Neural cell (in vitro differentiated cells): ENCODE results near the gene CCDC30. TPM values are rescaled to one million over a fixed set of nuclear protein-coding genes. Genes with fewer than 3 reads are reported as not detected.

ENCODE experiments used
- H2AFZ ChIP-seq: fragments of 200-600, 300-800 bp; sonication (generic), shearing (Covaris generic); 2 replicates; pipeline ENCODE4 v1.6.0; 2014; ENCODE audit warnings: low read depth, mild to moderate bottlenecking, antibody characterized with exemption, low read length, moderate library complexity
- H3F3A ChIP-seq: fragments of 200-600 bp; shearing (Covaris generic); 2 replicates; pipeline ENCODE4 v1.6.1; 2016; ENCODE audit warnings: mild to moderate bottlenecking, moderate library complexity, mixed read lengths, antibody characterized with exemption, low read length; ENCODE audit not compliant: insufficient read depth, poor library complexity, severe bottlenecking
- H3K27ac ChIP-seq: fragments of 200-600, 300-800 bp; sonication (generic), shearing (Covaris generic); 2 replicates; pipeline ENCODE4 v1.5.1; 2014; ENCODE audit warnings: mild to moderate bottlenecking, low read length, moderate library complexity
- H3K27me3 ChIP-seq: fragments of 300-800, 200-600 bp; sonication (generic), shearing (Covaris generic); 2 replicates; pipeline ENCODE4 v1.6.0; 2014; ENCODE audit warnings: mild to moderate bottlenecking, low read depth, low read length, moderate library complexity; ENCODE audit not compliant: insufficient read depth
- H3K36me3 ChIP-seq: fragments of 300-800, 200-600 bp; sonication (generic), shearing (Covaris generic); 2 replicates; pipeline ENCODE4 v1.5.1; 2014; ENCODE audit warnings: mild to moderate bottlenecking, antibody characterized with exemption, low read length, moderate library complexity; ENCODE audit not compliant: insufficient read depth
- H3K4me2 ChIP-seq: fragments of 300-800, 200-600 bp; sonication (generic), shearing (Covaris generic); 2 replicates; pipeline ENCODE4 v1.6.0; 2014; ENCODE audit warnings: mild to moderate bottlenecking, low read length
- H3K4me3 ChIP-seq: fragments of 300-800, 200-600 bp; sonication (generic), shearing (Covaris generic); 2 replicates; pipeline ENCODE4 v1.5.1; 2014; ENCODE audit warnings: mild to moderate bottlenecking, low read length, moderate library complexity
- H3K79me2 ChIP-seq: fragments of 200-600 bp; shearing (Covaris generic); replicated peaks from 2 replicates; pipeline ENCODE4 v1.6.0; 2014; ENCODE audit warnings: mild to moderate bottlenecking, low read length, moderate library complexity; ENCODE audit not compliant: insufficient read depth
- H3K9ac ChIP-seq: fragments of 300-800, 200-600 bp; sonication (generic), shearing (Covaris generic); 2 replicates; pipeline ENCODE4 v1.6.1; 2016; ENCODE audit warnings: mild to moderate bottlenecking, low read length, mixed read lengths
- H3K9me2 ChIP-seq: fragments of 200-600 bp; shearing (Covaris generic); 2 replicates; pipeline ENCODE4 v1.6.1; 2016; ENCODE audit warnings: mild to moderate bottlenecking, low read length, mixed read lengths; ENCODE audit not compliant: insufficient read depth
- H3K9me3 ChIP-seq: fragments of 200-600, 300-800 bp; sonication (generic), shearing (Covaris generic); 2 replicates; pipeline ENCODE4 v1.6.1; 2016; ENCODE audit warnings: mild to moderate bottlenecking, mixed run types, low read length, moderate library complexity, mixed read lengths
- H4K20me1 ChIP-seq: fragments of 200-600 bp; shearing (Covaris generic); 2 replicates; pipeline ENCODE4 v1.6.1; 2016; ENCODE audit warnings: mild to moderate bottlenecking, mixed run types; ENCODE audit not compliant: insufficient read depth
- CTCF ChIP-seq: fragments of 450-650 bp; IDR thresholded peaks from 2 replicates; pipeline ENCODE4 v1.5.1; 2014; ENCODE audit warnings: antibody characterized with exemption, mild to moderate bottlenecking, moderate library complexity; ENCODE audit not compliant: poor library complexity, severe bottlenecking
- EP300 ChIP-seq: fragments of 450-650 bp; conservative IDR thresholded peaks from 2 replicates; pipeline ENCODE4 v1.6.1; 2014; ENCODE audit warnings: antibody characterized with exemption, mild to moderate bottlenecking, moderate library complexity; ENCODE audit not compliant: poor library complexity, severe bottlenecking
- EZH2 ChIP-seq: fragments of 200-600, 300-800 bp; shearing (Covaris generic), sonication (generic); IDR thresholded peaks from 2 replicates; pipeline ENCODE4 v1.6.1; 2014; ENCODE audit warnings: antibody characterized with exemption, low read length, borderline replicate concordance, mild to moderate bottlenecking; ENCODE audit not compliant: insufficient read depth, poor library complexity, severe bottlenecking
- MXI1 ChIP-seq: fragments of 450-650 bp; conservative IDR thresholded peaks from 2 replicates; pipeline ENCODE4 v1.6.1; 2014; ENCODE audit warnings: antibody characterized with exemption, mild to moderate bottlenecking; ENCODE audit not compliant: poor library complexity, severe bottlenecking
- POLR2AphosphoS5 ChIP-seq: IDR thresholded peaks from 2 replicates; pipeline ENCODE4 v1.6.1; 2012
- RAD21 ChIP-seq: fragments of 450-650 bp; conservative IDR thresholded peaks from 2 replicates; pipeline ENCODE4 v1.6.1; 2014; ENCODE audit warnings: antibody characterized with exemption, mild to moderate bottlenecking, moderate library complexity
- REST ChIP-seq: IDR thresholded peaks from 2 replicates; pipeline ENCODE4 v1.6.1; 2012; ENCODE audit warnings: borderline replicate concordance
- SMC3 ChIP-seq: fragments of 450-650 bp; conservative IDR thresholded peaks from 2 replicates; pipeline ENCODE4 v1.6.1; 2014; ENCODE audit warnings: antibody characterized with exemption, mild to moderate bottlenecking, moderate library complexity; ENCODE audit not compliant: poor library complexity
- TAF1 ChIP-seq: IDR thresholded peaks from 2 replicates; pipeline ENCODE4 v1.6.1; 2012; ENCODE audit warnings: low read depth
- polyA plus RNA-seq: library from polyadenylated mRNA; depleted of rRNA; stranded (reverse); fragments of >200 nt; gene quantifications from 2 replicates; pipeline ENCODE4 v1.2.3, GENCODE V29; 2014

The CCDC30 gene
- polyA plus RNA-seq, 1 donor from 2014 or later, result 13.2 TPM

GRCh38 chr1:42453386-42453785, 9.7 kb upstream of the CCDC30 start:
- no peaks in the 10 kb centered on the region for H3K36me3 ChIP-seq
- no peaks in the 10 kb centered on the region for H4K20me1 ChIP-seq
- H3K79me2 ChIP-seq, result peaks cover 4% of the 10 kb centered on the region
- no peak overlapping the region for H2AFZ ChIP-seq
- TF ChIP-seq RAD21 (no peak), REST (no peak), EZH2 (no peak)
- H3F3A ChIP-seq, result no peaks in the 10 kb centered on the region
- no peaks in the 10 kb centered on the region for H3K27me3 ChIP-seq
- no peak overlapping the region for H3K9ac ChIP-seq
- H3K4me3 ChIP-seq, result no peak overlapping the region
- H3K9me2 ChIP-seq, result no peaks in the 10 kb centered on the region
- H3K9me3 ChIP-seq, result no peaks in the 10 kb centered on the region
- no peak overlapping the region for H3K4me2 ChIP-seq
- no peak overlapping the region for H3K27ac ChIP-seq

GRCh38 chr1:42454403-42454802, 8.7 kb upstream of the CCDC30 start:
- Histone ChIP-seq H3K36me3 (no peaks in the 10 kb centered on the region), H3K9ac (no peak overlapping the region), H3K79me2 (peaks cover 4% of the 10 kb centered on the region), H3K9me3 (no peaks in the 10 kb centered on the region), H3K9me2 (no peaks in the 10 kb centered on the region), H3K4me3 (no peak overlapping the region), H3K27ac (no peak overlapping the region), H3K4me2 (no peak overlapping the region), H4K20me1 (no peaks in the 10 kb centered on the region), H3F3A (no peaks in the 10 kb centered on the region), H2AFZ (no peak overlapping the region), H3K27me3 (no peaks in the 10 kb centered on the region)
- no peak for TF ChIP-seq POLR2AphosphoS5

DNA sequence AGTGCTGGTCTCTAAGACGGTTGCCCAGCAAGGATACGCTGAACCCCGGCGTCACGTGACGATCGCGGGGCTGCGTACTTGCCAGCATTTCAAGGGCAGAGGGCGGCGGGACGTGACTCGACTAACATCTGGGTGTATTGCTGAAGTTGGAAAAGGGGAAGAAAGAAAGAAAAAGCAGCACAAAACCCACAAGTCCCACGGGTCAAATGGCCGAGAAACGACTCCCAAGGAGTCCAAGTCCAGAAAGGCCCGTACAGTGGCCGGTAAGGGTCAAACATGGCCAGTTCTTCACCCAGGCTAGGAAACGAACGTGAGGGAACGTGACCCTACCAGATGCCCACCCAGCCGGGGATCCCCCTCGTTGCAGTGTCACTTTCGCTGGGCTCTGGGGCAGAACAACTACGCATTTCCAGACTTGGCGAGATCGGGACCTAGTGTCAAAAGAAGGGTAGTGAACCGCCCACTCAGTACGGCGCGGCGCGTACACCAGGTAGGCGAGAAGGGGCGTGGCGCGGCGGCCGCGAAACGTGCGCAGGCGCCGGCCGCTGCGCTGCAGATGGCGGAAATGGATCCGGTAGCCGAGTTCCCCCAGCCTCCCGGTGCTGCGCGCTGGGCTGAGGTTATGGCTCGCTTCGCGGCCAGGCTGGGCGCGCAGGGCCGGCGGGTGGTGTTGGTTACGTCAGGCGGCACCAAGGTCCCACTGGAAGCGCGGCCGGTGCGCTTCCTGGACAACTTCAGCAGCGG, 6.9 kb upstream of the CCDC30 start, which contains the start of the genes PPCS and ZMYND12:
PPCS (plus strand) TSS at position 534 of the 744 bp plus-strand sequence; CDS start at position 557, 23 bp downstream.
ZMYND12 (minus strand) TSS at position 13 of the 744 bp plus-strand sequence. CDS start 25 bp downstream, outside the sequence.
- peaks cover 4% of the 10 kb centered on the region for H3K79me2 ChIP-seq
- H4K20me1 ChIP-seq, result no peaks in the 10 kb centered on the region
- no peaks in the 10 kb centered on the region for H3K9me3 ChIP-seq
- peak within 1 kb of the TSS; percentile 70 for H2AFZ ChIP-seq
- H3K27ac ChIP-seq, result peak within 1 kb of the TSS; percentile 76
- no peaks in the 10 kb centered on the region for H3K27me3 ChIP-seq
- no peaks in the 10 kb centered on the region for H3K36me3 ChIP-seq
- H3K4me2 ChIP-seq, result peak within 1 kb of the TSS; percentile 67
- peak within 1 kb of the TSS; percentile 84 for H3K4me3 ChIP-seq
- H3K9ac ChIP-seq, result peak within 1 kb of the TSS; percentile 82
- no peaks in the 10 kb centered on the region for H3F3A ChIP-seq
- TF ChIP-seq RAD21 (no peak), MXI1 (peak; percentile 82), EP300 (no peak), TAF1 (peak; percentile 78), EZH2 (no peak), CTCF (no peak), SMC3 (peak; percentile 53), POLR2AphosphoS5 (peak; percentile 77), REST (peak; percentile 54)
- no peaks in the 10 kb centered on the region for H3K9me2 ChIP-seq
